HTERT RPE-1 (cell line): ENCODE data around the gene ASAH2.
"Not testable (repeated sequence)": the region's sequence is repeated elsewhere in the genome, so short reads cannot be mapped to it uniquely, and the experiment has no call there.

ENCODE experiments used
- in situ Hi-C: fragments of 300-500 bp; cut with MboI; formaldehyde crosslinking; loops from 4 replicates; pipeline ENCODE4 v1.14.3; 2020; ENCODE audit warnings: low sequenced_read_pairs

Gene ASAH2

DNA sequence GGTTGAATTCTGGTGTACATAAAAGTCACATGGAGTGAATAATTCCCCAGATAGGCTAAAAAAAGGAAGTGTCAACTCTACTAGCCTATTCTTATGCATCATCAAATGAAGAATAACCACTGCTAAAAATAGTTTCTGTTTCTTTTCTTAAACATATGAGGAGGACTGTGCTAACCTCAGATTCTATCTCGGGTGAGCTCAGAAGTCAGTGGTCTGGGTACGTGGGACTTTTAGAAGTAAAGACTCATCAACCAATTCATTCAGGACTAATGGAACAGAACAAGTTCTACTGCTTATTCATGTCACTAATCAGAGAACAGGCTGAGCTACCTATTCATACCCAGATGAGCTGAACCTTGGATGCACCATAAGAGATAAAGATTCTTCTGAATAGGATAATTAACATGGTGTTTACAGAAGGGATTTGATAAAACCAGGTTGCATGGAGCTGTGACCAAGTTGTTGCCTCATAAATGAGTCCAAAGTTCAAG, 9.5 kb upstream of the ASAH2 start:
- in situ Hi-C loops: no loop called here

DNA sequence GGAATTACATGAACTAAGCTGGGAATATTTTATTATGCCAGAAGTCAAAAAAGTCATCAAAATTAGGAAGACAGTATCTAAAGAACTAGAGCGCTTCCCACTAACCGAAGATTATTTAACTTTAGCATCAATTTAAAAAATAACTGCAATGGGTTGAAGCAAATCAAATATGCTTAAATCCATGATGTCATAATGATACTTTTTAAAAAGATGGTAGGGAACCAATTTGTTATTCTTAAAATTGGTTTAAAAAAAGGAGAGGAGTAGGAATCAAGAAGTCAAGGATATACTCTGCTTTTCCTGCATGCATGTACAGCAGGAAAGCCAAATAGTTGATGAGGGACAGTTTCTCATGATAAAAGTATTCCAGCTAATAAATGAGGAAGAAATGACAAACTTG, 3.2 kb upstream of the ASAH2 start:
- in situ Hi-C loops: no loop called here

DNA sequence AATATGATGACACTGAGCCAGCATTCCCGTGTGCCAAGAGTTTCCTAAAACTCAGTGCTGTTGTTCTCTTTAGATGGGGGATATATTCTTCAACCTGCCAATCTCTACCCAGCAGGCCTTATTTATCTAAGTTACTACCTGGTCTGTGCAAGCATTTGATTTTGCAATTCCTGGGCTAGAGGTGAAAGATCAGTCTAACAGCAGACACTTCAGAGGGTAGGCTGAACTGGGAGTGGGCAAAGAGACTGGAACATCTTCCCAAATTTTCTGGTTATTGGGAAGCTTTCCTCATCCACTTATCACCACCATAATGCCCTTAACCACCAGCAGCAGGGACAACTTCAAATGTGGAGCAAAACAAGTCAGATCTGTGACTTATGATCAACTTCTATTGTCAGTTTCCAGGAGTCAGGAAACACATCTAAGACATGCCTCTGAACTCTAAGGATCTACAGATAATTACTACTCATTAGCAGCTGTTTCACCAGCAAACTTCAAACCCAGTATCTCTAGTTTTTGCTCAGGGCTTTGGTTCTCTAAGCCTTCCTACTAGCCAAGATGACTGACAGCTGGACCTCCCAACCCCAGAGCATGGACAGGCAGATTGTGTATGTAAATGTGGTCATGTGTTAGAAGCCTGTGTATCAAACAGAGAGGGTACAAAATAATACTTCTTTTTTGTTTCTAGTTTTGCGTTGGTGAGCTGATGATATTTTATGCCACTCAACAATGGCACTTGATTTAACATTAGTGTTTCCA, 1.0 kb downstream of the ASAH2 start:
- in situ Hi-C loops: no loop called here

DNA sequence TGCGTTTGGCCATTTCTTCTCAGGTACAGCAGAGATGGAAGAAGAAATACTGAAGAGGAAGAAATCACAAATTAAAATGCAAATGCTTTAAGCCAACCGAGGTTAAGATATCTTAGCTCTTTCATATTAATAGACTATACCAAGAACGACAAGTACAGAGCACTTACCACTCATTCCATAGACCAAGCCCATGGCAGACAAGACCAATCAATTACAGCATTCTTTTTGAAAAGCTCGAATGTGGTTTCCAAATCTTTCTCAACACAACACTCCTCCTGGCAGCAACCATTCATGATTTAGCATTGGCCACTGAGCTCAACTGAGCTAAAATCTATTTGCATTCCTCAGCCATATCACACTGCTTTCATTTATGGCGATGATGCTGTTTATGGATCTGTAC, 2.7 kb downstream of the ASAH2 start:
- in situ Hi-C loops: no loop called here

DNA sequence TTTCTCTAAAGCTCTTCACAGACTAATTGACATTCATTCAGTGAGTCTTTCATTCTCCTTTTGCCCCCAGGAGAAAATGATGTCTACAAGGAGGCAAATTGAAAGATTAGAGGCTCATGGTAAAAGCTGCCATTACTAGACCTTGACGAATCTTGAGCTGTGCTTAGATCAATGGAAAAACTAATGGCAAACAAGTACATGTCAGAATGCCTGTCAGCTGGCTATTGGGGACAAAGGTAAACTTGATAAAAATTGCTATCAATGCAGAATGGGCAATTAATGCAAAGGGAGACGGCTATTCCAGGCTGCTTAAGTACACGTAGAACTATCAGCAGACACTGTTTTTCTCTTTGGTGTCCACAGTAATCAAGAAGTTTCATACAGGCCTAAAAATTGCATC, 3.3 kb downstream of the ASAH2 start:
- in situ Hi-C loops: no loop called here

DNA sequence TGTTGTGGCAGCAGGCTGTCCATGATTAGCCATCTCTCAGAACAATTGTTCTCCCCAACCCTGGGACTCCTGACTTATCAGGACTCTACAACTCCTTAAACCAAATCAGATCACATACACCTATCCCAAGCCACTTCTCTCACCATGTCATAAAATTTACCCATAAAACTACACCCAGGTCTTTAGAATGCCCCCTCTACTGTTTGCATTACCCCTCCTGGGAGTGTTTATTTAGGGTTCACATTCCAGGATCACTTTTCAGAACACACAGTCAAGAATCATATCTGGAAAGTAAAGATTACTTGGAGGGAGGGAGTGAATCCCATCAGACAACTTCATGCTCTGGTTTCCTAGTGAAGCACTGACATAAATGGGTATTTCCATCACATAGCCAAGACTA, 7.1 kb downstream of the ASAH2 start:
- in situ Hi-C loops: no loop called here

DNA sequence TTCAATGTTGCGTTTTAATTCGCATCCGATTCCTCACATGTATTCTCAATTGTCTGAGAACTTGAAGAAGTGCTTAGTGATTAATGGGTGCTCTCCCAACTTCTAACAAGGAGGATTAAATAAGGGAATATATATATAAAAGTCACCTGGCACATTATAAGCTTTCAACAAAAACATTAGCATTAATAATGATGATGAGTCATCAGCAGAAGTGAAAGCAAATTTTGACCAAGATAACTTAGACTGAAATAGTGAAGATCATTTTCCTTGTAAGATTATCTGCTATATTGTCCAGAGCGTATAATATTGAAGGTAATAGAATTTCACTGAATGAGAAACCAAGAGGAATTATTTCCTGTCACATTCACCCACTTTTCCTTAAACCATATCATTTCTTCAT, 8.5 kb downstream of the ASAH2 start:
- in situ Hi-C loops: no loop called here

DNA sequence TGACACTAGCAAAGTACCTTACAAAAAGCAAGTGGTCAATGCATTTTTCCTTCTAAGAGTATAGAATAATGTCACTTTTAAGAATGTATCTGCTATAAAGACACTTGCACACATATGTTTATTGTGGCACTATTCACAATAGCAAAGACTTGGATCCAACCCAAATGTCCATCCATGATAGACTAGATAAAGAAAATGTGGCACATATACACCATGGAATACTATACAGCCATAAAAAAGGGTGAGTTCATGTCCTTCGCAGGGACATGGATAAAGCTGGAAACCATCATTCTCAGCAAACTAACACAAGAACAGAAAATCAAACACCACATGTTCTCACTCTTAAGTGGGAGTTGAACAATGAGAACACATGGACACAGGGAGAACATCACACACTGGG, 9.8 kb downstream of the ASAH2 start:
- in situ Hi-C loops: not testable (repeated sequence)

DNA sequence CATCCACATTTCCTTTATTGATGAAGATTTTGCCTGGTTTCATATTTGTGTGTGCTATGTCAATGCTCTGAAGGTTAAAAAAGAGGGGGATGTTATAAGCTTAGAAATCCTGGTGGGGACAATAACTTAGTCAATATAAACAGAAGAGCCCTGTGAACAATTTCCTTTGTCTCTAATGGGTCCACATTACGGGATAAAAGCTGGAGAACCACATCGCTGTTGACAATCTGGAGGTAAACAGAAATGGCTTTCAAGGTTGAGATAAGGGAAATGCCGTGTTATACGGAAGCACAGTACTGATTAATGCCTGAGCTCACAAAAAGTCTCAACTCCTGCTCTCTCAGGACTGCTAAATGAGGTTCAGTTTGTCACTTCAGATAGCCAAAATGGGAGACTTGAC, 16.8 kb downstream of the ASAH2 start:
- in situ Hi-C loops: no loop called here

DNA sequence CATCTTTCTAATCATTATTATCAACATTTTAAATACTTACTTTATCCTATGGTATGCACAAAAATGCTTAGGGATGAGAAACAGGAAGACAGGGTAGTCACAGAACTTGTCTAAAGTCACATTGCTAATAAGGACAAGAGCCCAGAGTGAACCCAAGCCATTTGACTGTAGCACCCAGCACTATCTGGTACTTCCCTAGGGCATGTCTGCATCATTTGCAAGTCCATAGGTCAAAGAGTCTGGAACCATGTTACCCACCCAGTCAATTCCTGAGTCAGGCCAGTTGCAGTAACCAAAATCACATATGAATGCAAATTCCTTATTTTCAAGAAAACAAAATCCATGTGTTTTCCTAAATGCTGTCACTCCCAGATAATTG, 19.1 kb downstream of the ASAH2 start:
- in situ Hi-C loops: no loop called here

DNA sequence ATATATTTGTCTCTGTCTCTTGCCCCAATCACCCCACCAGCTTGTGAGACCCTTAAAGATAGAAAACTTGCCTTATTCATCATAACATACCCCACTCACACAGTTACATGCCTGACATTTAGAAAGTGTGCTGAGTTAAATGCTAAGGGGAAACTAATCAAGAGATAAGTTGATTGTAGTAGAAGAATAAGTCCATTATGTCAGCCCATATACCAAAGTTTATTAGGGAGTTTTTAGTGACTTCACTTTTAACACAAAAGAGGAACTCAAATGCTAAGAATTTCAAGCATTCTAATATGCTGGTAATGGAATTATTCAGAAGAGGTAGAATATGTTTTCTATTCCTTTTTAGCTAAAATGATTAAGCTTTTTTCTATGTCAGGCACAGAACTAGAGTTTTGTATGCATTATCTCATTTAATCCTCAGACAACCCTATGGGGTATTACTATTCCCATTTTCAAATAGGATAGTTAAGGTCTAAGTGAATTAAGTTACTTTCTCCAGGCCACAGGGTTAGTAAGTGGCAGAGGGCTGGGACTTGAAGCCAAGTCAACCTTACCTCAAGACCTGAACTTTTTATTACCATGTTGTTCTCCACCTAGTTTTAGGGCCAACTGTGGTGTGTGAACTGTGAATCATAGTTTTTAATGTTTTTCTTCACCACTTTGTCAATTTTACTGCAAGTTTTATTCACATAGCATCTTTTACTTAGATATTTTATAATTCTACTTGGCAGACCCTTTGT, 19.6 kb downstream of the ASAH2 start:
- in situ Hi-C loops: no loop called here

DNA sequence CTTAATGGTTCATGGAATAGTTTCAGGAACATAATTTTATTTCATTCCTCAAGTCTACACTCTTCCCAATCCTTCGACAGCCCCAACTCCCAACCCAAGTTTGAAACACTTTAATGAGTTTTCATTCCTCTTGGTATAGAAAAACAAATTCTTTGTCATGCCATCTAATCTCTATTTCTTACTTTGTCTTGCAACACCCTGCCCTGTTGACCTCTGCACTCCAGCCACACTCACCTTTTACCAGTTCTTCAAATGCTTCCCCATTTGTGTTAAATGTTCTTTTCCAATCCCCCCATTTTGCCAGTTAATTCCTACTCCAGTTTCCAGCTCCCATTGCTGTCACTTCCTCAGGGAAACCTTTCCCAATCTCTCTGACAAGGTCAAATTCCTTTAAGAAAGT, 21.9 kb downstream of the ASAH2 start:
- in situ Hi-C loops: no loop called here

DNA sequence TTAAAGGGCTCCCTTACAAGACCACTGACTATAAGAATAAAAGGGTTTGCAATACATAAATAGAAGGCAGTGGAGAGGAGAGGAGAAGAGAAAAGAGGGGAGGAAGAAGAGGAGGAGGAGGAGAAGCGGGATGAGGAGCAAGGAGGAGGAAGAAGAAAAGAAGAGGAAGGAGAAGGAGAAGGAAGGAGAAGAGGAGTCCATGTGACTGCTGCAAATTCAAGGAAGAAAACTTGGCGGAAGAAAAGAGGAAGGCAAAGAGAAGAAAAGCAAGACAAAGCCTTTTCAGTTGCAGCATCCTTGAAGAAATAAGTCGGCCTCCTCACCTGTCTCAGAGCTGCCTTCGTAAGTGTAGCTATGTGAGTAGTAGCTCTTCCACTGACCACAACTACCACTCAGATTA, 22.6 kb downstream of the ASAH2 start:
- in situ Hi-C loops: no loop called here

DNA sequence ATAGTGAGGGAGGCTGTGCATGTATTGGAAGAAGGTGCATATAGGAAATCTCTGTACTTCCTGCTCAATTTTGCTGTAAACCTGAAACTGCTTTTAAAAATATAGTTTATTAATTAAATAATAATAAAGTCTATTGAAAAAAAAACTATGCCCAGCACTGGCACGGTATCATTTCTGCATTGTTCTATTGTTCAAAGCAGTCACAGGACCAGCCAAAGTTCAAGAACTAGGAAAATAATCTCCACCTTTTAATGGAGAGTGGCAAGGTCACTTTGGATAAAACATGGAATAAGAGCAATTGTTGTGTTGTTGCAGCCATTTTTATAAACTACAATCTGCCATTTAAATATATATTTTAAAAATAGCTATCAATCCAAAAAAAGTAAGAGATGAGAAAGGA, 24.7 kb downstream of the ASAH2 start:
- in situ Hi-C loops: no loop called here

DNA sequence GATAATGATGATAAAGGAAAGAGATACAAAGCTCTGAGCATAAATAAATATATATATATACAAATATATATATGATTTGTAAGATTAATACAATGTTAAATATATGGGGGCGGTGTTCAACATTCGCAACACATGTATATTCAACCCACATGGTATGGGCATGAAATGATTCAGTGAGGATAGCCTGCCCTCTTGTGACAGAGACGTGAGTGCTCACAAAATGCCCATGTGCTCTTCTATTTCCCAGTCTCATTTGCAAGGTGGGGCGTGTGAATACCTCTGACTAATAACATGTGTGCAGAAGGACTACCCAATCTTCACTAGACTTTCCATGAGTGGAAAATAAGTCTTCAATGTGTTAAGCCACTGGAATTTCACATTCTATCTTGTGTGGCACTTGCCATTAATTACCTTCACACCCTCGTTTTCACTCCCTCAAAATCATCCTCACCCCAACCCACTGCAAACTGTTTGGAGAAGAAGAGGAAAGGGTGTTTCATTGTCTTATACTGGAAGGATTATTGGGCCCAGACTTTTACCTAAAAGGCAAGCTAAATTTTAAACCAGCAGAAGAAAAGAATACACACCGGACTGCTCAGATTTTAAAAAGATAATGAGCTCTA, 26.9 kb downstream of the ASAH2 start:
- in situ Hi-C loops: no loop called here

DNA sequence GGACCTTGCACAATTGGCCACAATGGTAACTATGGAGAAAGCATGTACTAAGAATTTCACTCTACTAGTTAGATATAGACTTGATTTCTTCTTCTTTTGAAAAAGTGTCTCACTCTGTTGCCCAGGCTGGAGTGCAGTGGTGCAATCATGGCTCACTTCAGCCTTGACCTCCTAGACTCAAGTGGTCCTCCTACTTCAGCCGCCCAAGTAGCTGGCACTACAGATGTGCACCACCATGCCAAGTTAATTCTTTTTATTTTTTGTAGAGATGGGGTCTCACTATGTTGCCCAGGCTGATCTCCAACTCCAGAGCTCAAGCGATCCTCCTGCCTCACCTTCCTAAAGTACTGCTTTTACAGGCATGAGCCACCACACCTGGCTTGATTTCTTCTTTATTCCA, 29.1 kb downstream of the ASAH2 start:
- in situ Hi-C loops: no loop called here

DNA sequence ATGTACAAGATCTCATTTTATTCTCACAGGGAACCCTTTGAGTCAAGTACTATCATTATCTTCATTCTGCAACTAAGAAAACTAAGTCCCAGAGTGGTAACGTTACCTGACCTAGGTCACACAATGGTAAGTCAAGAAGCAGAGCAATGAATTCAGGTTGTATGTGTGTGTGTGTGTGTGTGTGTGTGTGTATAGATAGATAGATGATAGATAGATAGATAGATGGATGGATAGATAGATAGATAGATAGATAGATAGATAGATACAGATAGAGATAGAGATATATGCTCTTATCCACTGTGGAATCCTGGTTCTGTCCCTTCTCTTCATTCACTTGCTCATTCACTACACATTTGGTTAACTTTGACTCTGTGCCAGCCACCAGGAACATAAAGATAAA, 29.8 kb downstream of the ASAH2 start:
- in situ Hi-C loops: no loop called here

DNA sequence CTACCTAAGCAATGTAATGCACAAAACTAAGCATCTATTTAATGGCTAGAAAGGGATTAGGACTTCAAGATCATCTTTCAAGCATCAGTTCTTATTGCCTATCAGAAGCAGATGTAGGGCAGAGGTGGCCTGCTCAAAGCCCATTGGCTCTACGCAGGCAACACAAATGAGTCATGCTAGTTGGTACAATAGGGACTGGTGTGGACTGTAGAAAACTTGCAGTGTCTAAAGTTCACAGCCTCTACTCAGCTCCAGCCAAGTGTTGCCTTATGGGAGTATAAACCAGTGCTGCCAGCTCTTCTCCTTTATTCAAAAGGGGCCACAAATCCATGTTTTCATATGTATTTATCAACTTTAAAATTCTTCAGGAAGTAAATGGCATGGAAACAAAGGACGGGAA, 31.7 kb downstream of the ASAH2 start:
- in situ Hi-C loops: no loop called here

DNA sequence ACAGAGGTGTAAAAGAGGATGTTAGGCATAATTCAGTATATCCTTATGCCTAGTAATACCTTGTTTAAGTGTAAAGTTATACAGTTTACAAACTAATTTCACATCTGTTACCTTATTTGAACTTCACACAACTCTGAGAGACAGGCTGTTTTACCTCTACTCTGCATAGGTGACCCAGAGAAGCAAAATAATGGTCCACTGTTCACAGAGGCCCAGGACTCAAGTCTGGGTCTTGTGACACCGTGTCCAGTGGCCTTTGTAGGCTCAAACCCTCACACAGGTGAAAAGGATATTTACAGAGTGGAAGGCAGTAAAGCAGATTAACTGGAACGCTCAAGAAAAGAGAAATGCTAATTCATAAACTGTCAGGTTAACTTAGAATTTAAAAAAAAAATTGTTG, 32.1 kb downstream of the ASAH2 start:
- in situ Hi-C loops: no loop called here

DNA sequence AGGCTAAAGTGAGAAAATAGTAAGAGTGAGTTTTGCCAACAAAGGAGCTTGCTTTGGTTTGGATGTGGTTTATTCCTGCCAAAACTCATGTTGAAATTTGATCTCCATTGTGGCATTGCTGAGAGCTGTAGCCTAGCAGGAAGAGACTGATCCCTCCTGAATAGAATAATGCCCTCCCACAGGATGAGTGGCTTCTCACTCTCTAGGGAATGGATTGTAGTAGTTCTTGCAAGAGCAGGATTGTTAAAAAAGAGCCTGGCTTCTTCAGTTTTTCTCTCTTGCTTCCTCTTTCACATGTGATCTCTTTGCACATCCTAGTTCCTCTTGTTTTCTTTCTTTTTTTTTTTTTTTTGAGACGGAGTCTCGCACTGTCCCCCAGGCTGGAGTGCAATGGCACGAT, 34.4 kb downstream of the ASAH2 start:
- in situ Hi-C loops: no loop called here

DNA sequence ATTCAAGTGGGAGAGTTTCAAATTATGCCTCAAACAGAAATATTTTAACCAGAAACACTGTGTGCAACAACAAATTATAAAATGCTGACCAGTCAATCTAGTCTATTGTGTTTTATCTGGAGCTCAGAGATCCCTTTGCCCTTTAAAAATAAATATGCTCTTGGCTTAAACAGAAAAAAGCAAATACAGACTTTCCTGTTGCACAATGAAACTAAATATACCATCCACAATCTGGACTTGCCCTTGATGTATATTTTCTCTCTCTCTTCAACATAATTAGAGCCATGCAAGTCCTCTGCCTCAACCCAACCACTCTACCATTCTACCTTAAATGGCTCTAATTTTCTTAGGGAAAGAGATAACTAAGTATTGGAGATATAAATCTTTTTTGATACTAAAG, 34.9 kb downstream of the ASAH2 start:
- in situ Hi-C loops: no loop called here

DNA sequence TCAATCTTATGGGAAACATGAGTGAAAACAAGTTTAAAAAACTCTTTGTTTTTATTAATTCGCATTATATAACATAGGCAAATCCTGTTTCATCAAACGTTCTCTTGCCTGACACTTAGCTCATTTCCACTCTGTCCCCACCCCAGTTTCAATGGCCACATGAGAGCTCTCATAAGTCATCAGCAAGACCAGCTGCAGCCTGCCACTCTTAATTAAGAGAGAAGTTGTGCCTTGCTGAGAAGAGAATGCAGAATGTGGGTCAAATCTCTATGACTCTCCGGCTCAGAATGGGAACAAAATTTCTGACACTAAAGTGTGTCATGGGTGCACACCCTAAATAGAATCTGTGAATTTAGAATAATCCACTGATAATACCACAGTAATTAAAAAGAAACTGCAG, 39.6 kb downstream of the ASAH2 start:
- in situ Hi-C loops: no loop called here
